ENCODE results near the gene NALF2. TPM values are rescaled to one million over a fixed set of nuclear protein-coding genes. Genes with fewer than 3 reads are reported as not detected.

Gene NALF2
- total and polyA plus RNA-seq, 2 donors (not counting 1 experiment from before 2014, with no cell fraction given), result not detected

DNA sequence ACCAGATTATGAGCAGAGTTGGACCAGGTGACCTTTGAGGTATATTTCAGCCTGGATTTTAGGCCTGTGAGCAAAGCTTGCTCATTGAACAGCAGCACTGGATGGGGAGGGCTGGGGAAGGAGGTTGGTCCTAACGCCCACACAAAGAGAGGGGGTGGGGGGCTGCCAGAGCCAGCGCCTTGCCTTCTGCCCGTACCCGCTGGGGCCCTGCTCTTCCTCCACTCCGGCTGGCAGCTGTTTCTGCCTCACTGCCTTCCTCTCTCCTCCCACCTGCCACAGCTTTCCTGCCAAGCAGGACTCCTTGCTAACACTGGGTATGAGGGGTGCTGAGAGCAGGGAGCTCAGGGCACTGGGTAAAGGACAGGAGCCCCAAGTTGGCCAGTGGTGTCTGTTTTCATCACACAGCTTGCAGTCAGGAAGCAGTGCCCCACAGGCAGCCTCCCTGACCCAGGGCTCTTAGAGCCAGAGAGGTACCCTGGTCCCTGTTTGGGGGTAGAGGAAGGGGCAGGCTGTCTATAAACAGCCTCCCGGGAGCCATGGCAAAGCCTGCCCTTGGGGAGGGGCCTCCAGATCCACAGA lies 6.1 kb downstream of the NALF2 start:
- H3K27me3 ChIP-seq (ENCODE audit: control insufficient read depth, insufficient read depth, low read length), result peaks cover 11% of the 10 kb centered on the region
- TF ChIP-seq EZH2 (IDR thresholded peaks at IDR 0.05; ENCODE audit: low read length, missing control alignments), result no peak
- TF ChIP-seq CTCF (conservative IDR thresholded peaks at IDR 0.05 in 1 of 2, IDR thresholded peaks at IDR 0.05 in 1 of 2; ENCODE audit: low read depth in 1 of 2, low read length in 2 of 2), result no peak
- H3K4me1 ChIP-seq (ENCODE audit: control insufficient read depth, extremely low read depth, insufficient read depth, low read length), result no peaks in the 10 kb centered on the region
- no peak overlapping the region for H3K4me3 ChIP-seq (replicated peaks in 1 of 4; ENCODE audit: control extremely low read depth in 1 of 4, insufficient read depth in 1 of 4, low read depth in 3 of 4, low read length in 4 of 4)
- H3K79me2 ChIP-seq (ENCODE audit: control insufficient read depth, insufficient read depth, low read length), result no peaks in the 10 kb centered on the region
- no peak overlapping the region for H3K27ac ChIP-seq (ENCODE audit: insufficient read depth, low read length)
- no peak overlapping the region for H3K9ac ChIP-seq (ENCODE audit: insufficient read depth, low read length)
- H2AFZ ChIP-seq (ENCODE audit: low read length), result no peak overlapping the region
- DNase-seq (ENCODE audit: low read depth in 2 of 2), result no peak
- no peak overlapping the region for H3K4me2 ChIP-seq (ENCODE audit: extremely low read depth, insufficient read depth, low read length)
- H3K9me3 ChIP-seq (ENCODE audit: control insufficient read depth, insufficient read depth, low read depth, low read length), result no peaks in the 10 kb centered on the region
- no peaks in the 10 kb centered on the region for H4K20me1 ChIP-seq (ENCODE audit: control insufficient read depth, extremely low read depth, insufficient read depth, low read length)
- no peaks in the 10 kb centered on the region for H3K36me3 ChIP-seq (ENCODE audit: control insufficient read depth, insufficient read depth, low read length)

GRCh38 chrX:69510914-69511513 lies 6.9 kb downstream of the NALF2 start:
- Histone ChIP-seq H3K36me3 (ENCODE audit: control insufficient read depth, insufficient read depth, low read length) (no peaks in the 10 kb centered on the region), H4K20me1 (ENCODE audit: control insufficient read depth, extremely low read depth, insufficient read depth, low read length) (no peaks in the 10 kb centered on the region), H3K9ac (ENCODE audit: insufficient read depth, low read length) (no peak overlapping the region), H2AFZ (ENCODE audit: low read length) (no peak overlapping the region), H3K9me3 (ENCODE audit: control insufficient read depth, insufficient read depth, low read depth, low read length) (no peaks in the 10 kb centered on the region), H3K79me2 (ENCODE audit: control insufficient read depth, insufficient read depth, low read length) (no peaks in the 10 kb centered on the region), H3K4me2 (ENCODE audit: extremely low read depth, insufficient read depth, low read length) (no peak overlapping the region), H3K4me1 (ENCODE audit: control insufficient read depth, extremely low read depth, insufficient read depth, low read length) (no peaks in the 10 kb centered on the region), H3K4me3 (replicated peaks in 1 of 4; ENCODE audit: control extremely low read depth in 1 of 4, insufficient read depth in 1 of 4, low read depth in 3 of 4, low read length in 4 of 4) (no peak overlapping the region), H3K27ac (ENCODE audit: insufficient read depth, low read length) (no peak overlapping the region), H3K27me3 (ENCODE audit: control insufficient read depth, insufficient read depth, low read length) (peaks cover 8% of the 10 kb centered on the region)
- TF ChIP-seq EZH2 (IDR thresholded peaks at IDR 0.05; ENCODE audit: low read length, missing control alignments), result no peak
- no peak for TF ChIP-seq CTCF (conservative IDR thresholded peaks at IDR 0.05 in 1 of 2, IDR thresholded peaks at IDR 0.05 in 1 of 2; ENCODE audit: low read depth in 1 of 2, low read length in 2 of 2)
- no peak for DNase-seq (ENCODE audit: low read depth in 2 of 2)

DNA sequence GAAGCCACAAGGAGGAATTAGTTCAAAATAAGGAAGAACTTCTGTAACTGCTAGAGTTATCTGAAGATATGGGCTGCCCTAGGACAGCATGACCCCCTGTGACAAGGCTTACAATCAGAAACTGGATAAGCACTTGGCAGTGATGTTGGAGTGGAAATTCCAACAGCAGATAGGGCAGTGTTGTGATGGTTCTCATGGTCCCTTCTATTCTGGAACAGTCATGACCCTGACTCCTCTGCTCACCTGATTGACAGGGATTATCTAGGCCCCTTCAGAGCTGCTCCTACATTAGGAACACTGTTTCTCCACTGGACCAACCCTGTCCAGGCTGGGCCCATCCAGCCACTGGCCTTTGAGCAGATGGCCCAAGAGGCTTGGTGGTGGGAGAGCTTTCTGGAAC lies 17.9 kb downstream of the NALF2 start:
- no peaks in the 10 kb centered on the region for H3K36me3 ChIP-seq (ENCODE audit: control insufficient read depth, insufficient read depth, low read length)
- H3K79me2 ChIP-seq (ENCODE audit: control insufficient read depth, insufficient read depth, low read length), result no peaks in the 10 kb centered on the region
- TF ChIP-seq EZH2 (IDR thresholded peaks at IDR 0.05; ENCODE audit: low read length, missing control alignments) (no peak), CTCF (conservative IDR thresholded peaks at IDR 0.05 in 1 of 2, IDR thresholded peaks at IDR 0.05 in 1 of 2; ENCODE audit: low read depth in 1 of 2, low read length in 2 of 2) (no peak)
- no peaks in the 10 kb centered on the region for H4K20me1 ChIP-seq (ENCODE audit: control insufficient read depth, extremely low read depth, insufficient read depth, low read length)
- peaks cover 3% of the 10 kb centered on the region for H3K27me3 ChIP-seq (ENCODE audit: control insufficient read depth, insufficient read depth, low read length)
- DNase-seq (ENCODE audit: low read depth in 2 of 2), result no peak
- H2AFZ ChIP-seq (ENCODE audit: low read length), result no peak overlapping the region
- H3K9me3 ChIP-seq (ENCODE audit: control insufficient read depth, insufficient read depth, low read depth, low read length), result no peaks in the 10 kb centered on the region
- H3K4me3 ChIP-seq (replicated peaks in 1 of 4; ENCODE audit: control extremely low read depth in 1 of 4, insufficient read depth in 1 of 4, low read depth in 3 of 4, low read length in 4 of 4), result no peak overlapping the region
- no peak overlapping the region for H3K9ac ChIP-seq (ENCODE audit: insufficient read depth, low read length)
- no peak overlapping the region for H3K4me2 ChIP-seq (ENCODE audit: extremely low read depth, insufficient read depth, low read length)
- H3K27ac ChIP-seq (ENCODE audit: insufficient read depth, low read length), result no peak overlapping the region
- no peaks in the 10 kb centered on the region for H3K4me1 ChIP-seq (ENCODE audit: control insufficient read depth, extremely low read depth, insufficient read depth, low read length)

All from fibroblast of lung (primary cell).